Activated CD8-positive, alpha-beta T cell treated with anti-CD3 and anti-CD28 coated beads for 36 hours (primary cell): Measurements from ENCODE around the gene SLC30A7. TPM values are rescaled to one million over a fixed set of nuclear protein-coding genes. Genes with fewer than 3 reads are reported as not detected.
"Not testable (repeated sequence)": the region's sequence is repeated elsewhere in the genome, so short reads cannot be mapped to it uniquely, and the experiment has no call there.

ENCODE experiments used
- ATAC-seq: fragments of 200-7000 bp; cut with Tn5 transposase; one replicate; pipeline ENCODE4 v1.10.0; 2021; ENCODE audit warnings: mild to moderate bottlenecking, moderate library complexity
- CTCF ChIA-PET: fragments of 350-600 bp; sonication (Branson Sonifier 250); formaldehyde crosslinking; loops from one replicate; lab custom pipeline; 2021; ENCODE audit warnings: antibody characterized with exemption; lab: Charles Lee
- POLR2A ChIA-PET: fragments of 350-600 bp; sonication (Branson Sonifier 250); formaldehyde crosslinking; loops from one replicate; lab custom pipeline; 2021; ENCODE audit warnings: antibody characterized with exemption; lab: Charles Lee
- DNase-seq: peaks from one replicate; pipeline ENCODE4 v3.0.0-alpha.2; 2020
- H3K27ac Mint-ChIP-seq: one replicate; pipeline ENCODE4 v1.8.0; 2021; ENCODE audit warnings: mild to moderate bottlenecking, mixed read lengths
- H3K27me3 Mint-ChIP-seq: one replicate; pipeline ENCODE4 v1.8.0; 2021; ENCODE audit warnings: mixed read lengths
- H3K36me3 Mint-ChIP-seq: one replicate; pipeline ENCODE4 v1.8.0; 2021; ENCODE audit warnings: low read depth, mixed read lengths
- H3K4me1 Mint-ChIP-seq: one replicate; pipeline ENCODE4 v1.8.0; 2021; ENCODE audit warnings: low read depth, mixed read lengths
- H3K4me3 Mint-ChIP-seq: one replicate; pipeline ENCODE4 v1.8.0; 2021; ENCODE audit warnings: mild to moderate bottlenecking, moderate library complexity, mixed read lengths
- H3K9me3 Mint-ChIP-seq: one replicate; pipeline ENCODE4 v1.8.0; 2021; ENCODE audit warnings: mixed read lengths
- CTCF ChIP-seq: fragments of 200-600 bp; IDR thresholded peaks from one replicate; pipeline ENCODE4 v1.8.0; 2022; ENCODE audit warnings: antibody characterized with exemption, mild to moderate bottlenecking
- intact Hi-C: fragments of 100-400 bp; cut with micrococcal nuclease; formaldehyde crosslinking; loops from one replicate; pipeline ENCODE4 v1.10.0; 2022
- total RNA-seq, 2 experiments: library from RNA; stranded (reverse); gene quantifications; one replicate each; pipeline ENCODE4 v1.2.3, GENCODE V29; 2021

Gene SLC30A7
- total RNA-seq, 2 experiments from 2014 or later: 32.0 to 36.1 TPM

GRCh38 chr1:100949515-100950158 lies 53.7 kb downstream of the SLC30A7 start:
- intact Hi-C loops, H3K27me3 Mint-ChIP-seq, H3K4me3 Mint-ChIP-seq: not testable (repeated sequence)
- ChIA-PET POLR2A (interaction anchor here (1.0 to 1.8 kb wide), 4 partner anchors 8 to 334 kb away, joined by 3 to 5 read pairs (median 5); no protein-coding TSS in a partner anchor), CTCF (interaction anchor here (1.4 to 1.9 kb wide), 2 partner anchors 9 to 339 kb away, joined by 4 to 7 read pairs; no protein-coding TSS in a partner anchor)
- Mint-ChIP-seq H3K4me1 (peaks cover 53% of the 10 kb centered on the region), H3K36me3 (peaks cover 94% of the 10 kb centered on the region), H3K9me3 (peaks cover 55% of the 10 kb centered on the region), H3K27ac (peak overlapping the region; percentile 84)
- ATAC-seq (peak; percentile 65), DNase-seq (peak; percentile 78)

DNA sequence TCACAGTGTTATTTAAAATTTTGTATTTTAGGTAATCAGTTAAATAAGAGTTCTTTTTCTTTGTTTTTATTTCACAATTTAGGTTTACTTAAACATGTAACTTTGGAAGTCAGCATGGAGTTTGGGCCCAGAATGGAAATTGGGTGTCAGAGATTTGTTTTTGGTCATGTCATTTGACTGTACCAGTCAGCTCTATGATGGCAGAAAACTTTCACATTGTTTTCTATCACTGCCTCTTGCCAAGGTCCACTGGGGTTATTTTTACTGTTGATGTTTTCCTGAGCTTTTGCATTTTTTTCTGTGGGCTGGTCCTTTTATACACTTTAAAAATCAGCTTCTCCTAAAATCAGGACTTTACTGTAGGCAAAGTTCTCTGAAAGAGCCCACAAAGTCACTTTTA lies 54.4 kb downstream of the SLC30A7 start:
- Mint-ChIP-seq H3K4me3 (no peak overlapping the region), H3K27me3 (no peaks in the 10 kb centered on the region), H3K4me1 (peaks cover 55% of the 10 kb centered on the region), H3K36me3 (peaks cover 88% of the 10 kb centered on the region), H3K27ac (no peak overlapping the region), H3K9me3 (peaks cover 51% of the 10 kb centered on the region)
- DNase-seq: no peak
- no peak for ATAC-seq
- POLR2A ChIA-PET: interaction anchor here (1.5 to 1.8 kb wide), 2 partner anchors 9 kb away, joined by 5 read pairs; no protein-coding TSS in a partner anchor
- TF ChIP-seq CTCF: no peak
- CTCF ChIA-PET: no interaction called here
- intact Hi-C loops: no loop called here

DNA sequence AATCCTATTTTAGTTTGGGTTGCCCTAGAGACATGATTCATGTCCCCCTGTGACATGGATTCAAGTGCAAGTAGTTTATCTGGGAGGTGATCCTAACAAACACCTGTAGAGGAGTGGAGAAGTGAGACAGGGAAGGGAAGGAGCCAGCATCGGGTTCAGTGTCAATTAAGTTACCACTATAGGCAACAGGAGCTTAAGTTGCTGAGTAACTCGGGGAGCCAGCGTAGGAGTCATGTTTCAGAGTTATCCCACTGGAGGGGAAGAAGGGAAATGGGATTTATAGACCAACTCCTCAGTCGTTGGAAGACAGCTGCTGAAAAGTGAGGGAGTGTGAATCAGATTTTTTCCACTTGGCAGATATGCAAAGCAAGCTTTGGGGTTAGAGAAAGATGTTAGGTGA lies 54.9 kb downstream of the SLC30A7 start:
- POLR2A ChIA-PET: interaction anchor here (1.0 to 1.8 kb wide), 3 partner anchors 9 to 61 kb away, joined by 3 to 5 read pairs (median 5); no protein-coding TSS in a partner anchor
- Mint-ChIP-seq H3K4me3 (no peak overlapping the region), H3K27ac (peak overlapping the region; percentile 35), H3K36me3 (peaks cover 86% of the 10 kb centered on the region), H3K9me3 (peaks cover 51% of the 10 kb centered on the region), H3K4me1 (peaks cover 56% of the 10 kb centered on the region), H3K27me3 (no peaks in the 10 kb centered on the region)
- DNase-seq (no peak), ATAC-seq (no peak)
- TF ChIP-seq CTCF: no peak
- intact Hi-C loops: no loop called here
- CTCF ChIA-PET: no interaction called here

- no peak for DNase-seq
- no peak for TF ChIP-seq CTCF
- no peaks in the 10 kb centered on the region for H3K27me3 Mint-ChIP-seq
- POLR2A ChIA-PET: no interaction called here
- peaks cover 38% of the 10 kb centered on the region for H3K9me3 Mint-ChIP-seq
- peaks cover 79% of the 10 kb centered on the region for H3K36me3 Mint-ChIP-seq
- peak overlapping the region; percentile 84 for H3K27ac Mint-ChIP-seq
- CTCF ChIA-PET: no interaction called here
- peaks cover 51% of the 10 kb centered on the region for H3K4me1 Mint-ChIP-seq
- ATAC-seq: no peak
- intact Hi-C loops: no loop called here
- no peak overlapping the region for H3K4me3 Mint-ChIP-seq
Measured at GRCh38 chr1:100952104-100952745, 56.3 kb downstream of the SLC30A7 start.

DNA sequence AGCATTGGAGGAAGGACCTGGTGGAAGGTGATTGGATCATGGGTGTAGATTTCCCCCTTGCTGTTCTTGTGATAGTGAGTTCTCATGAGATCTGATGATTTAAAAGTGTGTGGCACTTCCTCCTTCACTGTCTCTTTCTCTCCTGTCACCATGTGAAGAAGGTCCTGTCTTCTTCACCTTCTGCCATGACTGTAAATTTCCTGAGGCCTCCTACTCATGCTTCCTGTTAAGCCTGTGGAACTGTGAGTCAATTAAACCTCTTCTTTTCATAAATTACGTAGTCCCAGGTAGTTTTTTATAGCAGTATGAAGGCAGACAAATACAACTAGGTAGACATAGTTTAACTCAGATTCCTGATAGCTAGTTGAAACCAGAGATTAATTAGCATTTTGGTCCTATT lies 57.1 kb downstream of the SLC30A7 start:
- ATAC-seq: peak; percentile 56
- H3K36me3 Mint-ChIP-seq: peaks cover 76% of the 10 kb centered on the region
- intact Hi-C loops, H3K27me3 Mint-ChIP-seq, POLR2A ChIA-PET, H3K4me3 Mint-ChIP-seq: not testable (repeated sequence)
- DNase-seq: peak; percentile 22
- CTCF ChIA-PET: interaction anchor here (0.8 to 1.4 kb wide), 4 partner anchors 9 to 335 kb away, joined by 3 to 5 read pairs (median 4); no protein-coding TSS in a partner anchor
- H3K4me1 Mint-ChIP-seq: peaks cover 46% of the 10 kb centered on the region
- H3K27ac Mint-ChIP-seq: peak overlapping the region; percentile 84
- peaks cover 32% of the 10 kb centered on the region for H3K9me3 Mint-ChIP-seq
